HG02981 (cell line): ENCODE measurements around the gene ZDHHC18.
"Not testable (repeated sequence)": the region's sequence is repeated elsewhere in the genome, so short reads cannot be mapped to it uniquely, and the experiment has no call there.

ENCODE experiments used
- ATAC-seq: cut with Tn5 transposase; IDR thresholded peaks from one replicate; pipeline ENCODE4 v1.9.1; 2021; ENCODE audit warnings: mild to moderate bottlenecking, moderate library complexity; ENCODE audit not compliant: unreplicated experiment

The ZDHHC18 gene

GRCh38 chr1:26856604-26857469 lies 30.3 kb downstream of the ZDHHC18 start:
- no peak for ATAC-seq

GRCh38 chr1:26857473-26858060 lies 31.1 kb downstream of the ZDHHC18 start:
- ATAC-seq = no peak

GRCh38 chr1:26858160-26858559 lies 31.7 kb downstream of the ZDHHC18 start:
- no peak for ATAC-seq

GRCh38 chr1:26858891-26859640 lies 32.6 kb downstream of the ZDHHC18 start:
- ATAC-seq = no peak

GRCh38 chr1:26861286-26861701 lies 34.8 kb downstream of the ZDHHC18 start:
- no peak for ATAC-seq

GRCh38 chr1:26861889-26862378 lies 35.4 kb downstream of the ZDHHC18 start:
- no peak for ATAC-seq

- no peak for ATAC-seq
Observed at GRCh38 chr1:26862781-26863684, 36.5 kb downstream of the ZDHHC18 start, which contains the start of gene SFN. SFN (plus strand) TSS chr1:26863149; CDS start chr1:26863213, 64 bp downstream.

GRCh38 chr1:26863685-26864077 lies 37.2 kb downstream of the ZDHHC18 start:
- no peak for ATAC-seq

- ATAC-seq = peak; percentile 94
Observed at GRCh38 chr1:26864610-26865480, 38.4 kb downstream of the ZDHHC18 start.

GRCh38 chr1:26873097-26873496 lies 46.6 kb downstream of the ZDHHC18 start:
- ATAC-seq = not testable (repeated sequence)

- ATAC-seq = no peak
Observed at GRCh38 chr1:26874896-26875295, 48.4 kb downstream of the ZDHHC18 start.

GRCh38 chr1:26877326-26877725 lies 50.8 kb downstream of the ZDHHC18 start:
- ATAC-seq = no peak

GRCh38 chr1:26879793-26880192 lies 53.3 kb downstream of the ZDHHC18 start:
- ATAC-seq = no peak

GRCh38 chr1:26881611-26882010 lies 55.1 kb downstream of the ZDHHC18 start:
- ATAC-seq = not testable (repeated sequence)

- ATAC-seq = no peak
Observed at GRCh38 chr1:26882696-26883463, 56.4 kb downstream of the ZDHHC18 start.

- no peak for ATAC-seq
Observed at GRCh38 chr1:26887125-26887524, 60.6 kb downstream of the ZDHHC18 start.

- no peak for ATAC-seq
Observed at GRCh38 chr1:26888231-26888630, 61.7 kb downstream of the ZDHHC18 start.
